GM12872 (cell line): Measurements from ENCODE around the gene RPS3.

Source experiments
- CTCF ChIP-seq: IDR thresholded peaks from 3 replicates; pipeline ENCODE4 v1.5.1; 2011; ENCODE audit warnings: low read depth, mild to moderate bottlenecking, low read length, moderate library complexity; ENCODE audit not compliant: insufficient read depth

RPS3 gene

GRCh38 chr11:75352588-75353206 is 46.6 kb upstream of the RPS3 start:
- TF ChIP-seq CTCF = no peak

- TF ChIP-seq CTCF = no peak
Observed at GRCh38 chr11:75355051-75355450, 44.3 kb upstream of the RPS3 start.

- TF ChIP-seq CTCF = no peak
Observed at GRCh38 chr11:75356613-75357012, 42.7 kb upstream of the RPS3 start.

- TF ChIP-seq CTCF = no peak
Observed at GRCh38 chr11:75365711-75366181, 33.6 kb upstream of the RPS3 start.

GRCh38 chr11:75369560-75370255 is 29.6 kb upstream of the RPS3 start:
- TF ChIP-seq CTCF = no peak

GRCh38 chr11:75371949-75372876 is 27.1 kb upstream of the RPS3 start:
- no peak for TF ChIP-seq CTCF

- no peak for TF ChIP-seq CTCF
Observed at GRCh38 chr11:75373201-75373600, 26.1 kb upstream of the RPS3 start.
